GM21717 (cell line): ENCODE measurements around the gene DCP1A.

Experiments used
- ATAC-seq: cut with Tn5 transposase; IDR thresholded peaks from one replicate; pipeline ENCODE4 v1.9.1; 2021; ENCODE audit warnings: mild to moderate bottlenecking, moderate library complexity; ENCODE audit not compliant: unreplicated experiment

DCP1A gene

GRCh38 chr3:53250881-53251605, 96.3 kb downstream of the DCP1A start:
- ATAC-seq: no peak

- ATAC-seq: no peak
These were observed 96.9 kb downstream of the DCP1A start for GRCh38 chr3:53250453-53250852.

DNA sequence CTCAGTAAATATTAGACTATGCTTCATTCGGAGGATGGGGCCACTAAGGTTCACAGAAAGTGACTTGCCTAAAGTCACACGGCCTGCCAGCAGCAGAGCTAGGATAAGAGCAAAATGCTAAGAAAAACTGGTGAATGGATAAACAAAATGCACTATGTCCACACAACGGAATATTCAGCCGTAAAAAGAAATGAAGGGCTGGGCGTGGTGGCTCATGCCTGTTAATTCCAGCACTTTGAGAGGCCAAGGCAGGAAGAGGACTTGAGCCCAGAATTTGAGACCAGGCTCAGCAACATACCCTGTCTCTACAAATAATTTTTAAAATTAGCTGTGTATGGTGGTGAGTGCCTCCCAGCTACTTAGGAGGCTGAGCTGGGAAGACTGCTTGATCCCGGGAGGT, 99.2 kb downstream of the DCP1A start:
- ATAC-seq: no peak

DNA sequence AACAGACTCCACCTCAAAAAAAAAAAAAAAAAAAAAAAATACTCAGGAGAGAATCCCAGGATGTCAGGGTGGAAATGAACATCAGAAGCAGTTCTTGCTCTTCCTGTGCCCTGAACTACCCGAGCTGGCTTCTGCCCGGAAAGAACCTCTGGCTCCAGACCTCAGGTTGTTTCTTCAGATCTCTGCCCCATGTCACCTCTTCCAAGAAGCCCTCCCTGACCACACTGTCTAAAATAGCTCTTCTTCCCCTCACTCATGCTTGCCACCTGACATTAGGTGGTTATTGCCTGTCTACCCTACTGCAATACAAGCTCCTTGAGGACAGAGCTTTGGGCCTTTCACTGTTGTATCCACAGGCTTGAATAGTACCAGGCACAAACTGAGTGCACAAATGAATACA, 99.7 kb downstream of the DCP1A start:
- no peak for ATAC-seq

DNA sequence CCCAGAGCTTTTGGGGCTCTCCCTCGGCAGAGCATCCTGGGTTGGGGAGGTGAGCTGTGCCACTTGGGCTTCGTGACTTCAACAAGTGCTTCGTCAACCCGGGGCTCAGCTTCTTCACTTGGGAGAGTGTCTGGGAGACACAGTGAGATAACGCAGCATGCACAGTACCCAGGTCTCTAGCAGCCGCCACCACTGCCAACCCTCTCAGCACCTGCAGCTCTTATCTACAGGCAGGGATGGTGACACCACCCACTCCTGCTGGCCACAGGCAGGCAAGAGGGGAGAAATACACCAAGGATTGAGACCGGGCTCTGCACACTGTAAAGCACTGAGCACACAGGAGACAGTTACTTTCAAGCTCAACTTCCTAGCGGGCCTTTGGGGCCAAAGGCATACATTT, 103.1 kb downstream of the DCP1A start:
- no peak for ATAC-seq

DNA sequence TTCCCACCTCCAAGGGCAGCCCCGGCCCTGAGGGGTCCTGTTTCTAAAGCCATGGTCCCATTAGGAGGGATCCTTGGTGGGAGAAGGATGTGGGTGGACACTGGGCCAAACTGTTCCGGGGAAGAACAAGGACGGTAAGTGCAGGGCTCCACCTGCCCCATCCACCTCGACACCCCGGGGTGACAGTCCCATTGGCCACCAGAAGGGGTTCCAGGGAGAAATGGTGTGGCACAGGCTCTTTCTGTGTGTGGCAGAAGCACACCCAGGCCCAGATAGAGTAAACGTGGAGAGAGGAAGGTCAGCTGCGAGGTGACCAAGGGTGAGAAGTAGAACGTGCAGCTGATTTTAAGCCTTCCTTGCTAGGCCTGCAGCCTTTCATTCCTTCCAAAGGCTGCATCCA, 103.6 kb downstream of the DCP1A start:
- no peak for ATAC-seq

- ATAC-seq: no peak
These were observed 104.2 kb downstream of the DCP1A start for GRCh38 chr3:53243165-53243564.

DNA sequence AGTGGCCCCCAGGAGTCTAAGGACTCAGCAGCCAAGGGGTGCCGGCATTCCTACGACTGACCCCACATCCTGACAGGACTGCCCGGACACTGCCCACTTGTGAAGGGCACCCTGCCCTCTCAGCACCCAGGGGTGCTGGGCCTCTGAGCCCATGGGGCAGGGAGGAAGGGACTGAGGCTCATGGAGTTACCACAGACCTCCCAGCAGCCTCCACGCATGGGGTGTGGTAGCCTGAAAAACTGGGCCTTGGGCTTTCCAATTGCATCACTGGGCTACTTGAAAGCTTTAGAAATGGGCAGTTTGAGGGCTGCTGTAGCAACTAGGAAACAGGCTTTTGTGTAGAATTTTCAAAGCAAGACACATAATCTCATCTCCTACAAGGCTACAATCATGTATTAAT, 104.7 kb downstream of the DCP1A start:
- ATAC-seq: no peak

- ATAC-seq: no peak
These were observed 105.2 kb downstream of the DCP1A start for GRCh38 chr3:53242155-53242554.

GRCh38 chr3:53240989-53241972, 106.1 kb downstream of the DCP1A start:
- no peak for ATAC-seq

- no peak for ATAC-seq
These were observed 107.5 kb downstream of the DCP1A start for GRCh38 chr3:53239800-53240199.

DNA sequence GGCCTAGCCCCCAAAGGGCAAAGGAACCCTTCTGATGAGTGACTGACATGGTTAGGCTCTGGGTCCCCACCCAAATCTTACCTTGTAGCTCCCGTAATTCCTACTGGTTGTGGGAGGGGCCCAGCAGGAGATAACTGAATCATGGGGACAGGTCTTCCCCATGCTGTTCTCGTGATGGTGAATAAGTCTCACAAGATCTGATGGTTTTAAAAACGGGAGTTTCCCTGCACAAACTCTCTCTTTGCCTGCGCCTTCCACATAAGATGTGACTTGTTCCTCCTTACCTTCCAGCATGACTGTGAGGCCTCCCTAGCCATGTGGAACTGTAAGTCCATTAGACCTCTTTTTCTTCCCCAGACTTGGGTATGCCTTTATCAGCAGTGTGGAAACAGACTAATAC, 108.5 kb downstream of the DCP1A start:
- no peak for ATAC-seq

DNA sequence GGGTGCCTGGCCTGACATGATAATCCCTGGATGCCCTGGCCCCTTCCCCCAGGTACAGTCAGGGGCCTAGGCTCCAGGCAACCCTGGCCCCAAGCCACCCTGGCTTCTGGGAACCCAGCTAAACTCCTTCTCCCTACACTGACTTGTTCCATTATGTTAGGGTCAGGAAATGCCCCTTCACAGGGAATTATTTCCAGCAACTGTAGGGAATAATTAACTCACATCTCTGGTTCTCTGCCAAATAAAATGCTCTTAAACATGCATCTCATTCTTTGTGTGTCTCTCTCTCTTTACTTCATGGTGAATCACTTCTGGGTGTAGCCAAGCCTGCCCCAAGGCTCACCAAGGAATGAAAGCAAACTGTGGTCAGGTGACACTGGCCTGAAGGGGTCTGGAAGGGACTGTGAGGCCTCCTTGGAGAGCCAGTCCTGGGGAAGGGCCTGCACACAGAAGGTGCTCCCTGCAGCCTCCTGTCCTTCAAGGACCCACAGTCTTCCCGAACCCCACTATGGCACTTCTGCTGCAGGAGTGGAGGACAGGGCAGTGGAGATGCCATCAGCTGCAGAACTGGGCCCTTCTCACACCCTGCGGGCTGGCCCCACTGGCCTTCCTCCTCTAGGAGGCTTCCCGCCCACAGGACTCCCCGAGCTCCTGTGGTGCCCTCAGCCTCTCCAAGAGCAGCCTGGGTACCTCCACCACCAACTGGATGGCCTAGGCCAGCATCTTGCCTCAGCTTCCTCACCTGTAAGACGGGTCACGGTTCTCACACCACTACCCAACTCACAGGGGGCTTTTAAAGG, 109.1 kb downstream of the DCP1A start:
- no peak for ATAC-seq

DNA sequence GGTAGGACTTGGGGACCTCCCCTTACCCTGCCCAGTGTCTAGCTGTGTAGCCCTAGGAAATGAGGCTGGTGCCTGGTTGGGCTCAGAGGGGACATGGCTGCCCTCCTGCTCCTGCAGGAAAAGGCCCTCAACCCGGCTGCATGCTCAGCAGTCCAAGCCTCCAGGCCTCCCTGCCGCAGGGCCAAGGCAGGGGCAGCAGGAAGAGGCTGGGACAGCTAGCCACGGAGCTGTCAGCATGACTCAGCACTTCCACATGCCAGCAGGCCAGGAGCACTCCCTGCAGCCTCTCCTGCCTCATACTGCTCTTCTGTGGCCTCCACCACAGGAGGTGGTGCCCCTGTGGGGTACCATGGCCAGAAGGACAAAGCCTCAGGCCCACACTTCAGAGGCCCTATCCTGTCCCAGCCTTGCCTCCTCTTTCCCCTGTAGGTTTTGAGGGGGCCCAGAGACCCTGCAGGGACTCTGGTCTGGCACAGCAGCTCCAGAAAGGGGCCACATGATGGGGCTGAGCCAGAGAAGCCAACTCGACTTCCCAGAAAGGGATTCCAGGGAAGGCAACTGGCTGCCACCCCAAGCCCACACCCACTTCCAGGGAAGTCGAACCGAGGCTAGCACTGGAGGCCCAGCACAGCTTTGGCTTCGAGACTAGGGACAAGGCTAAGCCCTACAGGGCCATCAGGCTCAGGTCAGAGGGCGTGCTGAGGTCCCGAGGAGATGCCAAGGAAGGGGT, 111.1 kb downstream of the DCP1A start:
- no peak for ATAC-seq

- no peak for ATAC-seq
These were observed 111.8 kb downstream of the DCP1A start for GRCh38 chr3:53235545-53235944.

DNA sequence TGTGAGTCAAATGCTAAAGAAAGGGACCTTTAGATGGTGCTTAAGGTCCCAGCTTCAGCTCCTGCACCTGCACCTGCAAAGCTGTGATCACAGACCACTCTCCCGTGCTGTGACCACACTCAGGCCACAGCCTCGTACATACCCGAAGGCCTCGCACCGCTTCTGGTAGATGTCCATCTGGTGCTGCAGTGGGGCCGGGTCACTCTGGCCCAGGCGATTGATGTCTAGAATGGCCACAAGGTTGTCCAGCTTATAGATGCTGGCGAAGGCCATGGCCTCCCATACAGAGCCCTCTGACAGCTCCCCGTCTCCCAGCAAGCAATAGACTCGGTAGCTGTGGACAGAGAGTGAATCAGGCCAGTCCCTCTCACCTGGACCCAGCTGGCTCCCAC, 112.5 kb downstream of the DCP1A start:
- no peak for ATAC-seq

- ATAC-seq: no peak
These were observed 113.1 kb downstream of the DCP1A start for GRCh38 chr3:53234130-53234840.
